Peyer's patch (tissue), 4 donors: ENCODE measurements around the gene MAPK1IP1L.

Source experiments
- CTCF ChIP-seq, 6 experiments: fragments of 450-650 bp in 4 of 6; fragments of 200-600 bp in 2 of 6; sonication (generic) in 1 of 6; IDR thresholded peaks; one replicate each; pipeline ENCODE4 v1.5.1; 2017 to 2019; ENCODE audit warnings: antibody characterized with exemption in 6 of 6, mild to moderate bottlenecking in 3 of 6, moderate library complexity in 1 of 6
- POLR2A ChIP-seq, 2 donors: fragments of 450-650 bp; IDR thresholded peaks; one replicate each; pipeline ENCODE4 v1.5.1; 2017; ENCODE audit warnings: antibody characterized with exemption in 2 of 2, mild to moderate bottlenecking in 2 of 2, moderate library complexity in 2 of 2

- no peak for TF ChIP-seq CTCF (IDR thresholded peaks at IDR 0.05)
- TF ChIP-seq POLR2A (IDR thresholded peaks at IDR 0.05) = no peak
Observed at GRCh38 chr14:55086938-55087337, 35.5 kb downstream of the MAPK1IP1L start.
